ENCODE data around the gene SRGAP3.

The SRGAP3 gene

DNA sequence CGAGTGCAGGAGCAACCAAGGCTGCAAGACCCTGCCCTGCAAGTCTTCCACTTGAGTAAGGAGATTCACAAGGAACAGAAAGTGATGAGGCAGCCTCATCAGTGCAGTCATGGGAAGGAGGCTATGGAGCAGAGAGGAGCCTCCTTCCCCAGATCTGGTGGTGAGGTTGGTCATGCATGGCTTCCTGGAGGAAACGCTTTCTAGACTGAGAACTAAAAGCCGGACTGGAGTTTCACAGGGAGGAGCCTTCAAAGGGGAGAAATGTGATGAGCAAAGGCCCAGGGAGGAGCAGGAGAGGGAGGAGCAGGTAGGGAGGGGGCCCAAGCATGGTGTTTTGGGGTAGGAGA lies 139.9 kb downstream of the SRGAP3 start:
- Histone ChIP-seq H3K9me3 (no peaks in the 10 kb centered on the region), H3K36me3 (no peaks in the 10 kb centered on the region), H3K4me1 (ENCODE audit: control insufficient read depth in 1 of 2, insufficient read depth in 1 of 2, low read depth in 1 of 2, low read length in 1 of 2) (no peaks in the 10 kb centered on the region), H3K27ac (no peak overlapping the region), H3K27me3 (no peaks in the 10 kb centered on the region), H3K4me3 (ENCODE audit: low read depth in 1 of 2, low read length in 1 of 2) (no peak overlapping the region)
- TF ChIP-seq, protein P1, sequence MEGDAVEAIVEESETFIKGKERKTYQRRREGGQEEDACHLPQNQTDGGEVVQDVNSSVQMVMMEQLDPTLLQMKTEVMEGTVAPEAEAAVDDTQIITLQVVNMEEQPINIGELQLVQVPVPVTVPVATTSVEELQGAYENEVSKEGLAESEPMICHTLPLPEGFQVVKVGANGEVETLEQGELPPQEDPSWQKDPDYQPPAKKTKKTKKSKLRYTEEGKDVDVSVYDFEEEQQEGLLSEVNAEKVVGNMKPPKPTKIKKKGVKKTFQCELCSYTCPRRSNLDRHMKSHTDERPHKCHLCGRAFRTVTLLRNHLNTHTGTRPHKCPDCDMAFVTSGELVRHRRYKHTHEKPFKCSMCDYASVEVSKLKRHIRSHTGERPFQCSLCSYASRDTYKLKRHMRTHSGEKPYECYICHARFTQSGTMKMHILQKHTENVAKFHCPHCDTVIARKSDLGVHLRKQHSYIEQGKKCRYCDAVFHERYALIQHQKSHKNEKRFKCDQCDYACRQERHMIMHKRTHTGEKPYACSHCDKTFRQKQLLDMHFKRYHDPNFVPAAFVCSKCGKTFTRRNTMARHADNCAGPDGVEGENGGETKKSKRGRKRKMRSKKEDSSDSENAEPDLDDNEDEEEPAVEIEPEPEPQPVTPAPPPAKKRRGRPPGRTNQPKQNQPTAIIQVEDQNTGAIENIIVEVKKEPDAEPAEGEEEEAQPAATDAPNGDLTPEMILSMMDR (IDR thresholded peaks at IDR 0.05): no peak

- TF ChIP-seq, protein P1 (IDR thresholded peaks at IDR 0.05): no peak
- Histone ChIP-seq H3K4me1 (ENCODE audit: control insufficient read depth in 1 of 2, insufficient read depth in 1 of 2, low read depth in 1 of 2, low read length in 1 of 2) (no peaks in the 10 kb centered on the region), H3K36me3 (no peaks in the 10 kb centered on the region), H3K9me3 (no peaks in the 10 kb centered on the region), H3K4me3 (ENCODE audit: low read depth in 1 of 2, low read length in 1 of 2) (no peak overlapping the region), H3K27me3 (no peaks in the 10 kb centered on the region), H3K27ac (no peak overlapping the region)
Observed at GRCh38 chr3:9108876-9109567, 140.4 kb downstream of the SRGAP3 start.

DNA sequence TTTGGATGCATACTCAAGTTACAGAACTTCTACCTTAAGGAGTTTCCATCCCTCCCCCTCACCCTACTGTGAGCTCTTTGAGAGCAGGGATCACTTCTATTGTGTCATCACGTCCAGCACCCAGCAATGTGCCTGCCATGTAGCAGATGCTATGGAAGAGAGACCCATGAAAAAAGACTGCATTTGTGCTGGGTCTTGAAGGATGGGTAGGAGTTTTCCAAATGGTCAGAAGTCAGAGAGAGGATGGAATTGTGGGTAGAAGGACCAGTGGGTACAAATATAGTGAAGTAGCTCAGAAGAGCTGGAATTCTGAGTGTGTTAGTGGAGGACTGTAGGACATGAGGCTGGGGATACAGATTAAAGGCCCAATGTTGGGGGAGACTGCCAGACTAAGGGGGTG lies 141.7 kb downstream of the SRGAP3 start:
- H3K9me3 ChIP-seq: no peaks in the 10 kb centered on the region
- no peak overlapping the region for H3K4me3 ChIP-seq (ENCODE audit: low read depth in 1 of 2, low read length in 1 of 2)
- no peaks in the 10 kb centered on the region for H3K36me3 ChIP-seq
- H3K27me3 ChIP-seq: no peaks in the 10 kb centered on the region
- TF ChIP-seq, protein P1 (IDR thresholded peaks at IDR 0.05): no peak
- H3K27ac ChIP-seq: no peak overlapping the region
- no peaks in the 10 kb centered on the region for H3K4me1 ChIP-seq (ENCODE audit: control insufficient read depth in 1 of 2, insufficient read depth in 1 of 2, low read depth in 1 of 2, low read length in 1 of 2)

GRCh38 chr3:9105421-9105820 lies 144.0 kb downstream of the SRGAP3 start:
- TF ChIP-seq, protein P1 (IDR thresholded peaks at IDR 0.05): no peak
- Histone ChIP-seq H3K27me3 (no peaks in the 10 kb centered on the region), H3K9me3 (no peaks in the 10 kb centered on the region), H3K4me1 (ENCODE audit: control insufficient read depth in 1 of 2, insufficient read depth in 1 of 2, low read depth in 1 of 2, low read length in 1 of 2) (no peaks in the 10 kb centered on the region), H3K4me3 (ENCODE audit: low read depth in 1 of 2, low read length in 1 of 2) (no peak overlapping the region), H3K36me3 (no peaks in the 10 kb centered on the region), H3K27ac (no peak overlapping the region)

DNA sequence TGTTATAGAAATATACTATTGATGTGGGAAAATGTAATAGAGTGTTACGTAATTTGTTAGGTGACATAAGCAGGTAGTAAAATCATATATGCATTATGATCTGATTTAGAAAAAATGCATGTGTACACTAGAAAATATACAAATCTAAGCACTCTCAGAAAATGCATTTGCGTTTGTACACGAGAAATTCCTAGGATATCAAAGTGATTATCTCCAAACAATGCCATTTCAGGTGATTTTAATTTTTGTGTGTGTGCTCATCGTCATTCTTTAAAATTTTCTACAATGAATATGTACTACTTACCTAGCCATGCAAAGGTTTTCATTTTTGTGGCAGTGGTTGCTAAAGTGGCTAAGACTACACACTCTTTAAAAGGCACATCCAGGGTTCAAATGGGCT lies 145.3 kb downstream of the SRGAP3 start:
- Histone ChIP-seq H3K4me1 (ENCODE audit: control insufficient read depth in 1 of 2, insufficient read depth in 1 of 2, low read depth in 1 of 2, low read length in 1 of 2) (no peaks in the 10 kb centered on the region), H3K27me3 (no peaks in the 10 kb centered on the region), H3K27ac (no peak overlapping the region), H3K4me3 (ENCODE audit: low read depth in 1 of 2, low read length in 1 of 2) (no peak overlapping the region), H3K36me3 (no peaks in the 10 kb centered on the region), H3K9me3 (no peaks in the 10 kb centered on the region)
- TF ChIP-seq, protein P1 (IDR thresholded peaks at IDR 0.05): no peak
